ENCODE data around the gene ZBTB7C.

ZBTB7C gene

DNA sequence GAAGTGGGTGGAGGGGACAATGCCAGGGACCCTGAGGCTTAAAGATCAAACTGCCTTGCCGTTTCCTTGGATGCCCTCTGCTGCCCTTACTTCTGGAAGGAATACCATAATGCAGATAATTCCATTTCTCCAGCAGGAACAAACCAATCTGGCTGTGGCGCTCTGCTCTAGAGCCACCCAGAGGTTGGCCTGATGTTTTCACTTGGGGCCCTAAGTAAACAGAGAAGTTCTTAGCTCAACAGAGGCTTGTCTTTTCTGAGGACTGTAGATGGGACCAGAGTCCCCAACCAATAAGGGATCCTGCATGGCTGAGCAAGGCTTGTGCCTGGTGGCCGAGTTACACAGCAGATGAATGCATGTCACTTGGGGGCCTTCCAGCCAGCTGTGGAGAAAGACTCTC lies 230.2 kb downstream of the ZBTB7C start:
- FAIRE-seq: no peak
- no peak for TF ChIP-seq POLR2A (IDR thresholded peaks at IDR 0.05; ENCODE audit: low read depth, low read length)
- no peak for TF ChIP-seq TAF1 (IDR thresholded peaks at IDR 0.05; ENCODE audit: low read depth, low read length)
- TF ChIP-seq SPI1 (IDR thresholded peaks at IDR 0.05; ENCODE audit: low read depth, low read length): no peak
- no peak for TF ChIP-seq PAX5 (IDR thresholded peaks at IDR 0.05; ENCODE audit: insufficient read depth, low read length, severe bottlenecking)
- TF ChIP-seq POLR2AphosphoS5 (IDR thresholded peaks at IDR 0.05; ENCODE audit: low read depth, low read length): no peak
- no peak for TF ChIP-seq POU2F2 (IDR thresholded peaks at IDR 0.05; ENCODE audit: low read depth, low read length)
- no peak for DNase-seq (ENCODE audit: insufficient read length, low spot score)

DNA sequence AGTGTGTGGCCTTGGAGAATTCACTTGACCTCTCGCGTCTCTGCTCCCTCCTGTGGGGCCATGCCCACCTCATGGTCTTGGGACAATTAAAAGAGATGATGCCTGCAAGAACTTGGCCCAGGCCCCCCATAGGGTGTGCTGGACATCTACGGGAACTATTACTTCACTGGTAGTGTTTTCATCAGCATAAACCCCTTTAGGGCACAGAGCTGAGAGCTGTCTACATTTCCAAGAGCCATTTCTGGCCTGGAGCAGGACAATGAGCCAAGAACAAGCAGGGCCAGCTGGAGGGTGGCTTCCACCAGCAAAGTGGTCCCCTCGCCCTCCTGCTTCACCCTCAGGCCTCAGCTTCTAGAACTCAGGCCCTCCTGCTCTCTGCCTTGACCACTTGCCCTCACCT lies 232.3 kb downstream of the ZBTB7C start:
- no peak for TF ChIP-seq PAX5 (IDR thresholded peaks at IDR 0.05; ENCODE audit: insufficient read depth, low read length, severe bottlenecking)
- TF ChIP-seq POU2F2 (IDR thresholded peaks at IDR 0.05; ENCODE audit: low read depth, low read length): no peak
- TF ChIP-seq SPI1 (IDR thresholded peaks at IDR 0.05; ENCODE audit: low read depth, low read length): no peak
- no peak for TF ChIP-seq POLR2AphosphoS5 (IDR thresholded peaks at IDR 0.05; ENCODE audit: low read depth, low read length)
- no peak for TF ChIP-seq TAF1 (IDR thresholded peaks at IDR 0.05; ENCODE audit: low read depth, low read length)
- no peak for TF ChIP-seq POLR2A (IDR thresholded peaks at IDR 0.05; ENCODE audit: low read depth, low read length)
- no peak for FAIRE-seq

DNA sequence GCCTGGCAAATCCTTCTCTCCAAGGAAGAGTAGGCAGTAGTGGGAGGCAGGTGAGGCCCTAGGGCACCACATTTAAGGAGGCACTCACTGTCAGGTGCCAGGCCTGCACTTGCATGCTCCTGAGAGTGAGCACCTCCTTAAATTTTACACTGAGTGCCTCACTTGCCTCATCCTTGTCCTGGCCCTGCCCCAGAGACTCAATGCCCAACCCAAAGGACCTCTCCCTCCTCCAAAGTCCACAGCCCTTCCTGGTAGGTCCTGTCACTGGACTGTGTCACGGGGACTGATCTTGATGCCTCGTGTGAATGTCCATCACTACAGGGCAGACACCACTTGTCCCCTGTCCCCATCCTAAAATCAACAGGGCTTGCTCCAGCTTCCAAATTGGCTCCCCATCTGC lies 235.6 kb downstream of the ZBTB7C start:
- FAIRE-seq: no peak
- TF ChIP-seq POLR2A (IDR thresholded peaks at IDR 0.05; ENCODE audit: low read depth, low read length) (no peak), PAX5 (IDR thresholded peaks at IDR 0.05; ENCODE audit: insufficient read depth, low read length, severe bottlenecking) (no peak), TAF1 (IDR thresholded peaks at IDR 0.05; ENCODE audit: low read depth, low read length) (no peak), POLR2AphosphoS5 (IDR thresholded peaks at IDR 0.05; ENCODE audit: low read depth, low read length) (no peak), SPI1 (IDR thresholded peaks at IDR 0.05; ENCODE audit: low read depth, low read length) (no peak), POU2F2 (IDR thresholded peaks at IDR 0.05; ENCODE audit: low read depth, low read length) (no peak)
- no peak for DNase-seq (ENCODE audit: insufficient read length, low spot score)

More for the DNA sequence above, 232.3 kb downstream of the ZBTB7C start:
- no peak for DNase-seq (ENCODE audit: insufficient read length, low spot score)

DNA sequence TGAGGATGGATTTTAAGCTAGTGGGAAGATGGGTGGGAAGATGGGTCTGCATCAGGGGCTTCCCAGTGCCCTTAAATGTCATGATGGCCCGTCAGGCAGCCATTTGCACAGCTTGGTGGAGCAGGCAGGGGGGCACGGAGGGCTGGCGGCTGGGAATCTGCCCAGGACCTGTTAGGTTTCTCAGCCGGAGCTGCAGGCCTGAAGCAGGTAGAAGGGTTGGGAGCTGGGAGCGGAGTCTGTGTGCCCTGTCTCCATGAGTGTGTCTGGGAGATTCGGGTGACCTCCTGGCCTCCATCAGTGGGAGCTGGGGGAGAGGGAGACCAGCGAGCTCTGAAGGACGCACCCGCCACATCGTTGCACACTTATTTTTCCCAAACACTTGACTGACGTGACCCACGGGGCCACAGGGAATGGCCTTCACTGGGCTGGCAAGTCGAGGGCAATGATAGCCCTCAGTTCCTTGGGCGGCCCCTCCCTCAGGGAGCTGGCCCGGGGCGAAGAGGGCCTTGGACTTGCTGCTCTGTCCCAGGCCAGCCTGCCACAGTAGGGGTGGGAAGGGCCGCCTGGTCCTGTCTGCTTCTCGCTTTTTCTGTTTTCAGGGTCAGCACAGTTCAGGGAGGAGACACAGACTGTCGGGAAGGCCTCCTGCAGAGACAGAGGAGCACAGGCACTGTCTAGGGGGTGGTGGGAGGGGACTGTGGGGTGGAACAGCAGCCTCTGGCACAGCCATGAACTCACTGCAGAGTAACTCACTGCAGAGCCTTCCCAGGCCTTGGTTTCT lies 236.8 kb downstream of the ZBTB7C start:
- DNase-seq (ENCODE audit: insufficient read length, low spot score) (no peak), FAIRE-seq (no peak)
- TF ChIP-seq POU2F2 (IDR thresholded peaks at IDR 0.05; ENCODE audit: low read depth, low read length) (no peak), POLR2AphosphoS5 (IDR thresholded peaks at IDR 0.05; ENCODE audit: low read depth, low read length) (no peak), PAX5 (IDR thresholded peaks at IDR 0.05; ENCODE audit: insufficient read depth, low read length, severe bottlenecking) (no peak), POLR2A (IDR thresholded peaks at IDR 0.05; ENCODE audit: low read depth, low read length) (no peak), SPI1 (IDR thresholded peaks at IDR 0.05; ENCODE audit: low read depth, low read length) (no peak), TAF1 (IDR thresholded peaks at IDR 0.05; ENCODE audit: low read depth, low read length) (no peak)

DNA sequence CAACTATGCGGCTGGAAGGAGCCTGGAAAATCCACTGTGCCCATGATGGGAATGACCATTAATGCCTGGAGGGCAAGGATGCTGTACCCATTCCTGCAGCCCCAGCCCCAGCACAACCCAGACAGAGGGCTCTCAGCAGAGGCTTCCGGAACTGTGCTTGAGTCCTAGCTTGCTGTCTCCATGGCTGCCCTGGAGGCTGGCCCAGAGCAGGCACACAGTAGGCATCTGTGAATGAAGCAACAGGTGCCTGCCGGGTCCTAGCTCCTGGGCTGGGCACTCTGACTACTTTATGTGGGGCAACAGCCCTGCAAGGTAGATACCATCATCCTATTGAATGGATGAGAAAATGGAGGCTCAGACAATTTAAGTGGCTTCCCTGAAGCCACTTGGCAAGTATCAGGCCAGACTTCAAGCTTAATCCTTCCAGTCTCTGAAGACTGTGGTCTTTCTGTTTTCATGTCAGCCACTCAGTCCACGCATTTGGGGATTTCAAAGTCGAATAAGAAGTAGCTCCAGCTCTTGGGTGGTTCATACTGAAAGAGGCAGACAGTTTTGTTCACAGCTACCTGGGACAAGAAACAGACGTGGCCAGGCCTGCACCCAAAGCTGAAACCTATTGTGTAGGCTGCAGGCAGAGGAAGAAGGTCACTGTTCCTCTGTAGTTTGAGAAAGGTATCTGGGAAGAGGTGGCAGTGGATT lies 237.5 kb downstream of the ZBTB7C start:
- no peak for FAIRE-seq
- no peak for TF ChIP-seq POU2F2 (IDR thresholded peaks at IDR 0.05; ENCODE audit: low read depth, low read length)
- no peak for TF ChIP-seq TAF1 (IDR thresholded peaks at IDR 0.05; ENCODE audit: low read depth, low read length)
- TF ChIP-seq POLR2A (IDR thresholded peaks at IDR 0.05; ENCODE audit: low read depth, low read length): no peak
- TF ChIP-seq POLR2AphosphoS5 (IDR thresholded peaks at IDR 0.05; ENCODE audit: low read depth, low read length): no peak
- no peak for TF ChIP-seq SPI1 (IDR thresholded peaks at IDR 0.05; ENCODE audit: low read depth, low read length)
- no peak for TF ChIP-seq PAX5 (IDR thresholded peaks at IDR 0.05; ENCODE audit: insufficient read depth, low read length, severe bottlenecking)
- no peak for DNase-seq (ENCODE audit: insufficient read length, low spot score)

DNA sequence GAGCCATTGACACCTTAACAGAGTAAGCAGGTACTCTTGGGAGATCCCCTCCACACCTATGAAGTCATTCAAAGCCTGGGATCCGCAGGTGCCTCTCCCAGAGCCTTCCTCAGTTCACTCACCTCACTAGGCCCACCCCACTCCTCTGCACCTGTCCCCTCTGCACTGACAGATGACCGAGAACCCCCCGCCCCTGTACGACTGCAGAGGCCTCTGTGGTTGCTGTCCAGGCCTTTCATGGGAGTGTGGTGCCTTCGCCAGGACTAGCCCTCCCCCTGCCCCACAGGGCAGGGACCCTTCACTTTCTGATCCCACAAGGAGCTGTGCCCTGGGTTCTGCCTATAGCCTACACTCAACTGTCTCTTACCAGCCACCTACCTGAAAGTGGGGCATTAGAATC lies 238.5 kb downstream of the ZBTB7C start:
- no peak for TF ChIP-seq TAF1 (IDR thresholded peaks at IDR 0.05; ENCODE audit: low read depth, low read length)
- FAIRE-seq (no peak), DNase-seq (ENCODE audit: insufficient read length, low spot score) (no peak)

DNA sequence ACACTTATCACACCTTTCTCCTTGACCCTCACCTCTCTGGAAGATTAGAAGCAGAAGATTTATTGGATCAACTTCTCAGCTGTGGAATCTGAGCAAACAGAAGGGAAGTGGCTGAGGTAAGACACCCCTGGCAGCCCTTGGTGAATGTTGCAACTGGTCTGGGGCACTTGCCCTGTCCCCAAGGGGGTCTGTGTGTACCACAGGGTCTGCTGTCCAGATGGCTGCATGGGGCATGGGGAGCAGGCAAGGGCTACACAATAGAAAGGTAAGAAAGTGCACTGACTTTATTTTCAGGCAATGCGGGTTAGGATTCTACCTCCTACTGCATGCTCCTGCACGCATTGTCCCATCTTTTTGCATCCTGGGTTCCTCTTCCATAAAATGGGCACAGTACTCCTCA lies 240.3 kb downstream of the ZBTB7C start:
- TF ChIP-seq PAX5 (IDR thresholded peaks at IDR 0.05; ENCODE audit: insufficient read depth, low read length, severe bottlenecking): no peak
- TF ChIP-seq POLR2AphosphoS5 (IDR thresholded peaks at IDR 0.05; ENCODE audit: low read depth, low read length): no peak
- TF ChIP-seq TAF1 (IDR thresholded peaks at IDR 0.05; ENCODE audit: low read depth, low read length): no peak
- no peak for TF ChIP-seq POLR2A (IDR thresholded peaks at IDR 0.05; ENCODE audit: low read depth, low read length)
- TF ChIP-seq POU2F2 (IDR thresholded peaks at IDR 0.05; ENCODE audit: low read depth, low read length): no peak
- TF ChIP-seq SPI1 (IDR thresholded peaks at IDR 0.05; ENCODE audit: low read depth, low read length): no peak
- FAIRE-seq: no peak
- no peak for DNase-seq (ENCODE audit: insufficient read length, low spot score)

DNA sequence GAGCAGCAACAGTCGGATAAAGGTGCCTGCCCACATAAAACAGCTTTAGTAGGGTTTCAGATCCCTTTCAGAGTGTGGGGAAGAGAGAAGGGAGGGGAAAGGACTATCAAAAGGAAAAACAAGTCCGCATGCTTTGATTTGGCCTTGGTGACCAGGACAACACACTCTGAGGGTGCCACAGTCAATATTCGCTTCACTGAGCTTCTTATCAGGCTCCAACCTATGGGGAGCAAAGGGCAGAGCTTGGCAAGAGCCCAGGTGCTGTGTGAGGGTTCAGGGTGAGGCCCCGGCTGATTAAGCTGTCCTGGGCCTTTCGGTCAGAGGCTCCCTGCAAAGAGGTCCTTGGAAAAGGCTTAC lies 241.3 kb downstream of the ZBTB7C start:
- FAIRE-seq (no peak), DNase-seq (ENCODE audit: insufficient read length, low spot score) (no peak)
- no peak for TF ChIP-seq SPI1 (IDR thresholded peaks at IDR 0.05; ENCODE audit: low read depth, low read length)
- no peak for TF ChIP-seq POLR2A (IDR thresholded peaks at IDR 0.05; ENCODE audit: low read depth, low read length)
- TF ChIP-seq POU2F2 (IDR thresholded peaks at IDR 0.05; ENCODE audit: low read depth, low read length): no peak
- no peak for TF ChIP-seq POLR2AphosphoS5 (IDR thresholded peaks at IDR 0.05; ENCODE audit: low read depth, low read length)
- TF ChIP-seq PAX5 (IDR thresholded peaks at IDR 0.05; ENCODE audit: insufficient read depth, low read length, severe bottlenecking): no peak
- TF ChIP-seq TAF1 (IDR thresholded peaks at IDR 0.05; ENCODE audit: low read depth, low read length): no peak

DNA sequence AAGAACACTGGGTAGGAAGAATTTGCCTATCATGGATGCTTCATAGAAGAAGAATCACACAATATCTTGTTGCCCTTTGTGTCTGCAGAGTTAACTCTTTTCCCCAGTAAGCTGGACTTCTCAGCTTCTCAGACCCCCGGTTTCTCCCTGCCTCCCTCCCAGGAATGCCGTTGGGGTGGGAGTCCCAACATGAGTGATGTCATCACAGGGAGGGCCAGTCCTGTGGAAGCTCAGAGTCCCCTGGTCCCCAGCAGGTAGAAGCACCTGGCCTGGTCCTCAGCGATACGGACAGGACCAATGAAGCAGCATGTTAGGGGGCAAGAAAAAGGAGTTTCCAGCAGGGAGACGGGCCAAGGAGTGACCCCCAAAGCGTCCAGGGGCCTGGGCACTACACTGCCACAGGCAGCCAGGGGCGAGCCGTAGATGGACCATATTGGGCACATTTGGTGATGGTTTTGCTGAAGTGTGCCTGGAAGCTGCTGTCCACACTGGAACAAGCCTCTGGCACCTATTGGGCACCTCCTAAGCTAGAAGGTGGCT lies 242.8 kb downstream of the ZBTB7C start:
- no peak for FAIRE-seq
- no peak for DNase-seq (ENCODE audit: insufficient read length, low spot score)
- TF ChIP-seq POU2F2 (IDR thresholded peaks at IDR 0.05; ENCODE audit: low read depth, low read length) (no peak), SPI1 (IDR thresholded peaks at IDR 0.05; ENCODE audit: low read depth, low read length) (no peak), TAF1 (IDR thresholded peaks at IDR 0.05; ENCODE audit: low read depth, low read length) (no peak)

Measured in GM12891 (cell line).